Measurements from ENCODE around the gene C3orf70. TPM values are rescaled to one million over a fixed set of nuclear protein-coding genes. Genes with fewer than 3 reads are reported as not detected.
"Not testable (repeated sequence)": the region's sequence is repeated elsewhere in the genome, so short reads cannot be mapped to it uniquely, and the experiment has no call there.

Gene C3orf70
- total and polyA plus RNA-seq, 11 donors = 0.53 to 2.9 (median 2.0) TPM

DNA sequence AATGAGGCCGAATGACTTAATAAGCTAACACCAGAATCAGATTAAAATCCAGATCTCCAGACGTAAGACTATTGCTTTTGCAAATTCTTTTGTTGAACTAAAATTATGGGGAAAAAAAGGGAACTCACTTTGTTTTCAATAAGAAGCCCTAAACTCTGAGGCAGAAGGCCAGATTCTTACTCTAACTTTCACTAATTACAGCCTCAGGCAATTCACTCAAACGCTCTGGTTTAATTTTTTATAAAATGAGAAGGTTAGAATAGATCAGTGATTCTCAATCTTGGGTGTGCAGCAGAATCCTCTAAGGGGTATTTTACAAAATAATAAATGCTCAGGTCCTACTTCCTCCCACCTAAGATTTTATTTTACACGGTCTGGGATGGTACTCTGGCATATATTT lies 38.1 kb downstream of the C3orf70 start:
- H3K36me3 ChIP-seq = no peaks in the 10 kb centered on the region
- no peak overlapping the region for H3K4me3 ChIP-seq
- TF ChIP-seq POLR2A (IDR thresholded peaks at IDR 0.05) = no peak
- TF ChIP-seq, protein P1, sequence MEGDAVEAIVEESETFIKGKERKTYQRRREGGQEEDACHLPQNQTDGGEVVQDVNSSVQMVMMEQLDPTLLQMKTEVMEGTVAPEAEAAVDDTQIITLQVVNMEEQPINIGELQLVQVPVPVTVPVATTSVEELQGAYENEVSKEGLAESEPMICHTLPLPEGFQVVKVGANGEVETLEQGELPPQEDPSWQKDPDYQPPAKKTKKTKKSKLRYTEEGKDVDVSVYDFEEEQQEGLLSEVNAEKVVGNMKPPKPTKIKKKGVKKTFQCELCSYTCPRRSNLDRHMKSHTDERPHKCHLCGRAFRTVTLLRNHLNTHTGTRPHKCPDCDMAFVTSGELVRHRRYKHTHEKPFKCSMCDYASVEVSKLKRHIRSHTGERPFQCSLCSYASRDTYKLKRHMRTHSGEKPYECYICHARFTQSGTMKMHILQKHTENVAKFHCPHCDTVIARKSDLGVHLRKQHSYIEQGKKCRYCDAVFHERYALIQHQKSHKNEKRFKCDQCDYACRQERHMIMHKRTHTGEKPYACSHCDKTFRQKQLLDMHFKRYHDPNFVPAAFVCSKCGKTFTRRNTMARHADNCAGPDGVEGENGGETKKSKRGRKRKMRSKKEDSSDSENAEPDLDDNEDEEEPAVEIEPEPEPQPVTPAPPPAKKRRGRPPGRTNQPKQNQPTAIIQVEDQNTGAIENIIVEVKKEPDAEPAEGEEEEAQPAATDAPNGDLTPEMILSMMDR (IDR thresholded peaks at IDR 0.05) = no peak
- H3K27ac ChIP-seq = no peak overlapping the region
- no peaks in the 10 kb centered on the region for H3K27me3 ChIP-seq
- ATAC-seq = no peak
- DNase-seq = no peak
- WGBS, 4 donors = 72 to 79% (median 76%) methylated on average over 4 of the region's 4 CpGs
- peaks cover 0 to 10% (median 0%) of the 10 kb centered on the region in 12 donors for H3K9me3 ChIP-seq
- H3K4me1 ChIP-seq = no peaks in the 10 kb centered on the region
- intact Hi-C loops (cut with DNase I) = no loop called here

DNA sequence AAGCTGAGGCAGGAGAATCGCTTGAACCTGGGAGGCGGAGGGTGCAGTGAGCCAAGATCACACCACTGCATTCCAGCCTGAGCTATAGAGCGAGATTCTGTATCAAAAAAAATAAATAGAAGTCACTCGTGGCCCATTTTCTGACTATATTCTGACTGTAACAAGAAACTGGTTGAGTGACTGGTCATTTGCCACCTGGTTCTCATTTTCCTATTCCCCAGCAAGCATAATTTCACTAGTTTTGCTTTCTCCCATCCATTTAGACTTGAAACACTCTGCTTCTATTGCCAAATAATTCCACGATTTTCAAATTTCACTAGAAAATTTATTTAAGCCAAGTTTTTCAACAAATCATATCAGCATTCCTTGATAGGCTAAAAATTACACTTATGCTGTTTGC lies 40.7 kb downstream of the C3orf70 start:
- Histone ChIP-seq H3K36me3 (no peaks in the 10 kb centered on the region), H3K27ac (no peak overlapping the region), H3K27me3 (no peaks in the 10 kb centered on the region), H3K4me1 (peaks cover 0 to 9% (median 0%) of the 10 kb centered on the region in 12 donors), H3K9me3 (peaks cover 0 to 10% (median 0%) of the 10 kb centered on the region in 12 donors), H3K4me3 (no peak overlapping the region)
- TF ChIP-seq, protein P1 (IDR thresholded peaks at IDR 0.05) = no peak
- no peak for TF ChIP-seq POLR2A (IDR thresholded peaks at IDR 0.05)
- DNase-seq (no peak), ATAC-seq (no peak)
- intact Hi-C loops (cut with DNase I) = no loop called here
- 72 to 96% (median 89%) methylated on average over 5 of the region's 5 CpGs for WGBS, 4 donors

DNA sequence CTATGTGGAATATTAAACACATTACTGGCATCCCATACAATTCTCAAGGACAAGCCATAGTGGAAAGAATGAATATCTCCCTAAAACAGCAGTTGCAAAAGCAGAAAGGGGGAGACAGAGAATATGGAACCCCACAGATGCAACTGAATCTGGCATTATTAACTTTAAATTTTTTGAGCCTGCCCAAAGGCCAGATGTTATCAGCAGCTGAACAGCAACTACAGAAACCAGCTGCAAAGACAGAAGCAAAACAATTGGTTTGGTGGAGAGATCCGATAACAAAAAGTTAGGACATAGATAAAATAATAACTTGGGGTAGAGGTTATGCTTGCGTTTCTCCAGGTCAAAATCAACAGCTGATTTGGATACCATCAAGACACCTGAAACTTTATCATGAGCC lies 43.8 kb downstream of the C3orf70 start:
- DNase-seq; intact Hi-C loops (cut with DNase I); H3K27me3 ChIP-seq; H3K36me3 ChIP-seq; ATAC-seq; H3K27ac ChIP-seq; H3K4me3 ChIP-seq: not testable (repeated sequence)
- H3K4me1 ChIP-seq = peaks cover 0 to 14% (median 0%) of the 10 kb centered on the region in 12 donors
- H3K9me3 ChIP-seq = peaks cover 0 to 21% (median 0%) of the 10 kb centered on the region in 12 donors
- 81 to 92% (median 86%) methylated on average over 2 of the region's 2 CpGs for WGBS, 4 donors

DNA sequence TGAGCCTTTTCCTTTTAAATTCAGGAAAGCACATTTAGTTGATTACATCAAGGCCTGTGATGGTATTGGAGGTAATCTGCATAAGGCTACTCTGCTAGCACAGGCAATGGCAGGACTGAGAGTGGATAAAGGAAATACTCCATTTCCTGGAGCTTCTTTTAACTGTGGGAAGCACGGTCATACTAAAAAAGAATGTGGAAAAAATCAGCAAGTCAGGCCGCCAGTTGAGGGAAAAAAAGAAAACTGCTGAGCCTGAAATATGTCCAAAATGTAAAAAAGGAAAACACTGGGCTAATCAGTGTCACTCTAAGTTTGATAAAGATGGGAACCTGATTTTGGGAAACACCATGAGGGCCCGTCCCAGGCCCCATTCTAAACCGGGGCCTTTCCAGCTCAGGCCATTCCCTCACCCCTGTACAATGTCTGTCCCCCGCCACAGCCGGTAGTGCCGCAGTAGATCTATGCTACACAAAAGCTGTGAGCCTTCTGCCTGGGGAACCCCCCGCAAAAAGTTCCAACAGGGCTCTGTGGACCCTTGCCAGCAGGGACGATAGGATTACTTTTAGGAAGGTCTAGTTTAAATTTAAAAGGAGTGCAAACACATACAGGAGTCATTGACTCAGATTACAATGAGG lies 46.5 kb downstream of the C3orf70 start:
- WGBS, 4 donors = 37 to 62% (median 50%) methylated on average over 9 of the region's 9 CpGs
- intact Hi-C loops (cut with DNase I) = not testable (repeated sequence)

DNA sequence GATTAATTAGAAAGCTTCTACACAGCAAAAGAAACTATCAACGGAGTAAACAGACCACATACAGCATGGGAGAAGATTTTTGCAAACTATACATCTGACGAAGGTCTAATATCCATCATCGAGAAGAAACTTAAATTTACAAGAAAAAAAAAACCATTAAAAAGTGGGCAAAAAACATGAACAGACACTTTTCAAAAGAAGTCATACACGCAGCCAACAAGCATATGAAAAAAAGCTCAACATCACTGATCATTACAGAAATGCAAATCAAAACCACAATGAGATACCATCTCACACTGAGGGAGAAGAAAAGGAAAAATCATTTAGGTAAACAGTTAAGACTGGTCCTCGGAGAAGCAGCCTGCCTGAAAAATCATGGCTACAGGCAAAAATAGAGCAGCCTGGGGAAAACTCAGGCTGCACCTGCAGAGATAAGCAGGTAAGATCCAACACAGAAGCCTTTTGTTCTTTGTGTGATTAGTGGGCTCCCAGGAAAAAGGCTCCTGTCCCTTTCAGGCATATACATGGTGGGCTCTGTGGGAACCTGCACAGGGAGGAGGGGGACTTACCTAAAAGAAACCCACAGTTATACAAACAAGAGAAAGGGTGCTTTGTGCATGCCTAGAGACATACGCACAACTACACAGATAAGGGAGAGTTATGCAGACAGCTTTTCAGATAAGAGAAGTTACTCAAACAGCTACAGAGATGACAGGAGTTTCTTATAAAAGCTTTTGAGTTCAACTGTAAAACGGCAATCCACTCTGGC lies 49.3 kb downstream of the C3orf70 start:
- DNase-seq (no peak), ATAC-seq (no peak)
- Histone ChIP-seq H3K9me3 (peaks cover 0 to 27% (median 0%) of the 10 kb centered on the region in 12 donors), H3K4me3 (no peak overlapping the region), H3K4me1 (peaks cover 0 to 14% (median 0%) of the 10 kb centered on the region in 12 donors), H3K36me3 (no peaks in the 10 kb centered on the region), H3K27me3 (no peaks in the 10 kb centered on the region), H3K27ac (no peak overlapping the region)
- intact Hi-C loops (cut with DNase I) = no loop called here
- TF ChIP-seq, protein P1 (IDR thresholded peaks at IDR 0.05) = no peak
- TF ChIP-seq POLR2A (IDR thresholded peaks at IDR 0.05) = no peak
- 70 to 87% (median 83%) methylated on average over 7 of the region's 7 CpGs for WGBS, 4 donors

More for the DNA sequence above, 46.5 kb downstream of the C3orf70 start:
- Histone ChIP-seq H3K27ac (peak overlapping the region in 9 of 12 donors; percentile 9 to 56 (median 29)), H3K9me3 (peaks cover 0 to 27% (median 0%) of the 10 kb centered on the region in 12 donors), H3K4me3 (peak overlapping the region in 1 of 12 donors; percentile 2), H3K4me1 (peaks cover 0 to 14% (median 0%) of the 10 kb centered on the region in 12 donors)
- peak in 1 of 5 donors; percentile 7 for DNase-seq
- H3K36me3 ChIP-seq, ATAC-seq, H3K27me3 ChIP-seq: not testable (repeated sequence)

Data from heart left ventricle (tissue), 16 donors.